GM06990 (cell line): Measurements from ENCODE around the gene KISS1.

ENCODE experiments used
- DNase-seq: peaks from one replicate; pipeline ENCODE4 v3.0.0-alpha.2; 2011; ENCODE audit not compliant: insufficient read length; ENCODE audit errors: extremely low read depth
- H3K27me3 ChIP-seq: replicated peaks from 2 replicates; pipeline ENCODE4 v1.6.0; 2011; ENCODE audit warnings: low read length; ENCODE audit not compliant: control insufficient read depth, insufficient read depth
- H3K36me3 ChIP-seq: 2 replicates; pipeline ENCODE4 v1.5.1; 2011; ENCODE audit warnings: low read length; ENCODE audit not compliant: control insufficient read depth, insufficient read depth
- H3K4me3 ChIP-seq: replicated peaks from 2 replicates; pipeline ENCODE4 v1.5.1; 2011; ENCODE audit warnings: low read depth, mild to moderate bottlenecking, control low read depth, low read length
- TF ChIP-seq, protein P1 (sequence below): IDR thresholded peaks from 2 replicates; pipeline ENCODE4 v1.5.1; 2011; ENCODE audit warnings: low read length, control low read depth, mild to moderate bottlenecking, inconsistent platforms; ENCODE audit not compliant: insufficient read depth, poor library complexity, severe bottlenecking

KISS1 gene

DNA sequence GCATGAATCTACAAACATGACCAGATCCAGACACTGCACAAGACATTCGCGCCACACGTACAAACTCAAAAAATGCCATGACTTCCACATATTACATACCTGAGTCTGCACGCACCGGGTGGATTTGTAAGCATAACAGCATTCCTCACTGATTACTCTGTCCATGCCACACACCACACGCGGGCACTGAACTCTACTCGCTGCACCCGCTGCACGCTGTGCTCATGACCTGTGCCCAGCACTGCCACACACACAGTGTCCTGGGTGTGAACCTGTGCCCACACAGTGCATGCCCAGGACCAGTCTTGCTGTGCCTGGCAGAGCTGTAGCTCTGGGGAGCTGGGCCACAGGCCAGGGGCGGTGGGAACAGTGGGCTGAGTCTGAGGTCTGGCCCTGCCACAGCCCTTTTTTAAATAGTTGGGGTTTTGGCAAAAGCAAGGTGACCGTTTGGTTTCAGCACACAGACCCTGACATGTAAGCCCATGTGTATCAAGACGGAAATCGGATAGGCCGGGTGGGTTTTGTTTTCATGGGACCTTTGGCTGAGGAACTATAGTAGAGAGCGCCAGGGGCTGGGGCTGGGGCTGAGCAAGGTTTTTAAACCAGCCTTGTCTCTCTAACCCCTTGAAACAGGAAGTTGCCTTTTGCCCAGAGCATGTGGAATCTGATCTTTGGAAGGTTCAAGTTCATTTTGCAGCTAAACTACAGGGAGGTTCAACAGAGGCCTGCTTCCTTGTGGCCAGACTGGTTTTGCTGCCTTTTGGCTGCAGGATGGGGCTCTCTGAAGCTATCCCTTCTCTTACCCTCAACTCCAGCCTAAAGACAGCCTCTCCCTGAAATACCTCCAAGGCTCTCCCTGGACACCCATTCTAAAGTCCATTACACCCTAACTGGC, 29.8 kb upstream of the KISS1 start:
- H3K4me3 ChIP-seq: no peak overlapping the region
- no peaks in the 10 kb centered on the region for H3K36me3 ChIP-seq
- TF ChIP-seq, protein P1, sequence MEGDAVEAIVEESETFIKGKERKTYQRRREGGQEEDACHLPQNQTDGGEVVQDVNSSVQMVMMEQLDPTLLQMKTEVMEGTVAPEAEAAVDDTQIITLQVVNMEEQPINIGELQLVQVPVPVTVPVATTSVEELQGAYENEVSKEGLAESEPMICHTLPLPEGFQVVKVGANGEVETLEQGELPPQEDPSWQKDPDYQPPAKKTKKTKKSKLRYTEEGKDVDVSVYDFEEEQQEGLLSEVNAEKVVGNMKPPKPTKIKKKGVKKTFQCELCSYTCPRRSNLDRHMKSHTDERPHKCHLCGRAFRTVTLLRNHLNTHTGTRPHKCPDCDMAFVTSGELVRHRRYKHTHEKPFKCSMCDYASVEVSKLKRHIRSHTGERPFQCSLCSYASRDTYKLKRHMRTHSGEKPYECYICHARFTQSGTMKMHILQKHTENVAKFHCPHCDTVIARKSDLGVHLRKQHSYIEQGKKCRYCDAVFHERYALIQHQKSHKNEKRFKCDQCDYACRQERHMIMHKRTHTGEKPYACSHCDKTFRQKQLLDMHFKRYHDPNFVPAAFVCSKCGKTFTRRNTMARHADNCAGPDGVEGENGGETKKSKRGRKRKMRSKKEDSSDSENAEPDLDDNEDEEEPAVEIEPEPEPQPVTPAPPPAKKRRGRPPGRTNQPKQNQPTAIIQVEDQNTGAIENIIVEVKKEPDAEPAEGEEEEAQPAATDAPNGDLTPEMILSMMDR: no peak
- H3K27me3 ChIP-seq: no peaks in the 10 kb centered on the region; the same call in 1 of the 2 replicates
- DNase-seq: no peak

DNA sequence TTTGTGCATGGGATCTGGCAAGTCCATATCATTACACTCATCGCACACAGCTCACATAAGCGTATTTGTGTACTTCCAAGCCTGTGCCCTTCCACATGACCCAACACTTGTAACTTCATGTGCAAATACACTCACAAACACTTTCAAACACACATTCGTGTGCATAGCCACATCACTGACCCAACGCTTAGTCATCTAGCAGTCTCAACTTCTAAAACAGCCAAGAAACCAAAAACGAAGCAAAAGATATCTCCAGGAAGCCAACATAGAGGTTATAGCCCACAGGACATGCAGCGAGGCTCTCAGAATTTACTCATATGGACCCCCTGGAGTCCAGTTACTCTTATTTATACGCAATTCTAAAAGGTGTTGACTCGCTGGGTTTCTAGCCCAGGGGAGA, 28.4 kb upstream of the KISS1 start:
- TF ChIP-seq, protein P1: no peak
- Histone ChIP-seq H3K36me3 (no peaks in the 10 kb centered on the region), H3K4me3 (no peak overlapping the region), H3K27me3 (no peaks in the 10 kb centered on the region)
- DNase-seq: no peak

DNA sequence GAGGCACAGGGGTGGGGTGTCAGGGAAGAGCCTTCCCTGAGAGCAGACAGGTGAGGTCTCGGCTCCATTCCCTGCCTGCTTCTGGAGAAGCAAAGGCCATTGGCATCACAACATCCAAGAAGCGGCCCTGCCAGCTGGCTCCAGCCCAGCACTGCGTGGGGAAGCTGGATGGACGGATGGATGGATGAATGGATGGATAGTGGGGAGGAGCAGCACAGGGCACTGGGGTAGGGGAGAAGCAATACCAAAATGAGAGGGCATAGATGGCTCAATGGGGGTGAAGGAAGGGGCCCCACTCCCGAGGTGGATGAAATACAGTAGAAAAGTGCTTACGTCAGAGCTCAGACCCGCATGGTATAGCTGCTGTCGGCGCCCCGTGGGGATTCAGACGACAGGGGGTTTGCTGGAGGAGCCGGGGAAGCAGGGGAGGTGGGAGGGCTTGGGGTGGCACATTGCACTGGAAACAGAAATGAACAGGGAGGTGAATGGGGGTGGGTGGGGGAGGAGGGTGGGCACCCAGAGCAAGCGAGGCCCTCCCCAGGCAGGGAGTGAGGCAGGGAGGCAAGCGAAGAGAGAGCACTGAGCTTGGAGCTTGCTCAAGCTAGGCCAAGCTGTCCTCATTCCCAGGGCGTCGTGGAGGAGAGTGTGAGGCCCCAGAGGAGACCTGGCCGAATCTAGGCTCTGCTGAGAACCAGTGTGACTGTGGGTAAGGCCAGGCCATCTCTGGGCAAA, 27.0 kb upstream of the KISS1 start:
- Histone ChIP-seq H3K27me3 (no peaks in the 10 kb centered on the region), H3K4me3 (no peak overlapping the region), H3K36me3 (no peaks in the 10 kb centered on the region)
- TF ChIP-seq, protein P1: no peak
- no peak for DNase-seq

DNA sequence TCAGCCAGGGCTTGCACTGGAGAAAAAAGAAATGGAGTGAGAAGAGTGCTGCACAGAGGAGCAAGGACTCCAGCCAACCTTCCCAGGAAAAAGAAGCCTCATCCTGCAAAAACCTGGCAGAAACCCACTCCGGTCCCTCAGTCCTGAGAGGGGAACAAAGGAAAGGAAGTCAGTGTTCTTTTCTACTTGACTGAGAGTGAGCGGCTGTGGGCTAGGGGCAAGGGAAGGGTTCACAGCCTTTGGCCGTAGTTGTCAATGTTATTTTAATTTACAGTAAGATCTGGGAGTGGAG, 26.4 kb upstream of the KISS1 start:
- Histone ChIP-seq H3K36me3 (no peaks in the 10 kb centered on the region), H3K4me3 (no peak overlapping the region), H3K27me3 (no peaks in the 10 kb centered on the region)
- TF ChIP-seq, protein P1: no peak
- DNase-seq: no peak

GRCh38 chr1:204222006-204222763, 25.9 kb upstream of the KISS1 start:
- Histone ChIP-seq H3K36me3 (no peaks in the 10 kb centered on the region), H3K4me3 (no peak overlapping the region)
- no peak for DNase-seq

More at GRCh38 chr1:204222006-204222763, 25.9 kb upstream of the KISS1 start:
- TF ChIP-seq, protein P1: no peak
- H3K27me3 ChIP-seq: no peaks in the 10 kb centered on the region
